H9 (cell line): Measurements from ENCODE around the gene IRS2. TPM values are rescaled to one million over a fixed set of nuclear protein-coding genes. Genes with fewer than 3 reads are reported as not detected.

ENCODE experiments used
- DNase-seq: peaks from one replicate; pipeline ENCODE4 v3.0.0-alpha.2; 2017
- H2AFZ ChIP-seq: one replicate; pipeline ENCODE4 v1.6.1; 2013; ENCODE audit warnings: mild to moderate bottlenecking, low read length, control low read depth, moderate library complexity
- H2AK5ac ChIP-seq: 2 replicates; pipeline ENCODE4 v1.6.1; 2013; ENCODE audit warnings: low read length, control low read depth, mixed read lengths; ENCODE audit not compliant: insufficient read length
- H2BK120ac ChIP-seq: one replicate; pipeline ENCODE4 v1.6.1; 2013; ENCODE audit warnings: low read depth, mild to moderate bottlenecking, low read length, control low read depth, inconsistent platforms; ENCODE audit not compliant: poor library complexity, severe bottlenecking
- H2BK12ac ChIP-seq: 2 replicates; pipeline ENCODE4 v1.6.1; 2013; ENCODE audit warnings: low read length, control low read depth, mixed read lengths, low read depth; ENCODE audit not compliant: insufficient read length
- H2BK15ac ChIP-seq: 2 replicates; pipeline ENCODE4 v1.6.1; 2013; ENCODE audit warnings: low read depth, low read length, control low read depth
- H2BK20ac ChIP-seq: one replicate; pipeline ENCODE4 v1.6.1; 2013; ENCODE audit warnings: low read depth, mild to moderate bottlenecking, low read length, control low read depth, inconsistent platforms; ENCODE audit not compliant: poor library complexity, severe bottlenecking
- H2BK5ac ChIP-seq: 2 replicates; pipeline ENCODE4 v1.6.1; 2013; ENCODE audit warnings: low read length, control low read depth, mixed read lengths; ENCODE audit not compliant: insufficient read length
- H3K14ac ChIP-seq: 2 replicates; pipeline ENCODE4 v1.6.1; 2013; ENCODE audit warnings: low read length, control low read depth; ENCODE audit not compliant: insufficient read depth
- H3K18ac ChIP-seq: 2 replicates; pipeline ENCODE4 v1.6.1; 2013; ENCODE audit warnings: low read depth, mild to moderate bottlenecking, mixed read lengths, low read length, control low read depth; ENCODE audit not compliant: insufficient read length
- H3K23ac ChIP-seq: 2 replicates; pipeline ENCODE4 v1.6.1; 2013; ENCODE audit warnings: low read length, control low read depth, mixed read lengths, low read depth; ENCODE audit not compliant: insufficient read length
- H3K23me2 ChIP-seq: 2 replicates; pipeline ENCODE4 v1.6.1; 2013; ENCODE audit warnings: low read depth, mild to moderate bottlenecking, mixed read lengths, low read length, control low read depth; ENCODE audit not compliant: insufficient read length, poor library complexity, severe bottlenecking
- H3K27ac ChIP-seq: 2 replicates; pipeline ENCODE4 v1.5.1; 2013; ENCODE audit warnings: low read length, control low read depth, mixed read lengths, low read depth; ENCODE audit not compliant: insufficient read length
- H3K27me3 ChIP-seq: 2 replicates; pipeline ENCODE4 v1.6.1; 2013; ENCODE audit warnings: low read length, control low read depth, inconsistent platforms; ENCODE audit not compliant: insufficient read depth
- H3K4ac ChIP-seq: 2 replicates; pipeline ENCODE4 v1.6.1; 2013; ENCODE audit warnings: low read depth, mild to moderate bottlenecking, control low read depth, inconsistent platforms, low read length, moderate library complexity
- H3K4me1 ChIP-seq: 2 replicates; pipeline ENCODE4 v1.6.1; 2013; ENCODE audit warnings: low read length, control low read depth, inconsistent platforms; ENCODE audit not compliant: insufficient read depth
- H3K4me2 ChIP-seq: 2 replicates; pipeline ENCODE4 v1.6.1; 2013; ENCODE audit warnings: low read length, control low read depth, mixed read lengths; ENCODE audit not compliant: insufficient read length, insufficient read depth
- H3K56ac ChIP-seq: 2 replicates; pipeline ENCODE4 v1.6.1; 2013; ENCODE audit warnings: low read depth, mild to moderate bottlenecking, mixed read lengths, low read length, control low read depth; ENCODE audit not compliant: insufficient read length
- H3K79me1 ChIP-seq: 2 replicates; pipeline ENCODE4 v1.6.1; 2013; ENCODE audit warnings: low read depth, mild to moderate bottlenecking, moderate library complexity, low read length, control low read depth, inconsistent platforms; ENCODE audit not compliant: insufficient read depth, poor library complexity, severe bottlenecking
- H3K79me2 ChIP-seq: 2 replicates; pipeline ENCODE4 v1.6.1; 2013; ENCODE audit warnings: low read length, control low read depth, inconsistent platforms; ENCODE audit not compliant: insufficient read depth
- H3K9ac ChIP-seq: 2 replicates; pipeline ENCODE4 v1.6.1; 2013; ENCODE audit warnings: low read length, control low read depth, mixed read lengths; ENCODE audit not compliant: insufficient read length; ENCODE audit errors: extremely low read depth
- H3K9me3 ChIP-seq: one replicate; pipeline ENCODE4 v1.6.1; 2013; ENCODE audit warnings: low read depth, low read length, inconsistent platforms; ENCODE audit not compliant: control insufficient read depth
- H3T11ph ChIP-seq: one replicate; pipeline ENCODE4 v1.6.1; 2013; ENCODE audit warnings: mild to moderate bottlenecking, low read length, control low read depth, inconsistent platforms
- H4K20me1 ChIP-seq: one replicate; pipeline ENCODE4 v1.6.1; 2013; ENCODE audit not compliant: control insufficient read depth, insufficient read length, insufficient read depth
- H4K5ac ChIP-seq: 2 replicates; pipeline ENCODE4 v1.6.1; 2013; ENCODE audit warnings: low read depth, mild to moderate bottlenecking, mixed read lengths, low read length, control low read depth; ENCODE audit not compliant: insufficient read length
- H4K8ac ChIP-seq: replicated peaks from 2 replicates; pipeline ENCODE4 v1.6.1; 2013; ENCODE audit warnings: low read length, control low read depth, mixed read lengths, low read depth; ENCODE audit not compliant: insufficient read length
- H4K91ac ChIP-seq: 2 replicates; pipeline ENCODE4 v1.6.1; 2013; ENCODE audit warnings: low read depth, mild to moderate bottlenecking, moderate library complexity, mixed read lengths, low read length, control low read depth; ENCODE audit not compliant: insufficient read length
- H3K27ac Mint-ChIP-seq, 3 experiments: 2 replicates in 2 of 3; 3 replicates in 1 of 3; pipeline ENCODE4 v1.8.0; 2020 to 2021; ENCODE audit warnings: mixed read lengths in 3 of 3, mild to moderate bottlenecking in 1 of 3, moderate library complexity in 1 of 3
- H3K27me3 Mint-ChIP-seq: 2 replicates; pipeline ENCODE4 v1.8.0; 2021; ENCODE audit warnings: low read depth, mild to moderate bottlenecking, moderate library complexity, mixed read lengths
- H3K36me3 Mint-ChIP-seq, 3 experiments: 2 replicates in 2 of 3; 3 replicates in 1 of 3; pipeline ENCODE4 v1.8.0; 2020 to 2021; ENCODE audit warnings: low read depth in 3 of 3, mixed read lengths in 3 of 3; ENCODE audit not compliant: insufficient read depth in 1 of 3
- H3K4me1 Mint-ChIP-seq, 2 experiments: 2 replicates each; pipeline ENCODE4 v1.8.0; 2020; ENCODE audit warnings: mixed read lengths in 2 of 2
- H3K4me3 Mint-ChIP-seq, 2 experiments: 2 replicates in 1 of 2; 3 replicates in 1 of 2; pipeline ENCODE4 v1.8.0; 2020 to 2021; ENCODE audit warnings: mild to moderate bottlenecking in 2 of 2, mixed read lengths in 2 of 2, moderate library complexity in 1 of 2
- H3K9me3 Mint-ChIP-seq, 2 experiments: 2 replicates in 1 of 2; 3 replicates in 1 of 2; pipeline ENCODE4 v1.8.0; 2020; ENCODE audit warnings: mild to moderate bottlenecking in 2 of 2, mixed read lengths in 2 of 2, moderate library complexity in 1 of 2
- WGBS: extraction: QIAGEN DNeasy Blood & Tissue Kit; methylation state at CpG from one replicate; pipeline ENCODE4 v1.1.7; 2013; ENCODE audit warnings: missing lambda C conversion rate, low lambda C conversion rate, mixed read lengths; ENCODE audit not compliant: insufficient read length; ENCODE audit errors: extremely low coverage; 5-methylcytosine and 5-hydroxymethylcytosine counted together
- total RNA-seq: library from RNA; stranded (reverse); gene quantifications from 2 replicates; pipeline ENCODE4 v1.2.1, GENCODE V29; 2021
- TF ChIP-seq, protein P1 (sequence below): fragments of 200-600 bp; sonication (generic); conservative IDR thresholded peaks from 3 replicates; pipeline ENCODE4 v1.8.0; 2021; ENCODE audit warnings: antibody characterized with exemption, mild to moderate bottlenecking

The IRS2 gene
- total RNA-seq, 1 experiment from 2014 or later = 10.1 TPM

GRCh38 chr13:109790942-109791605 is 4.7 kb upstream of the IRS2 start:
- H3K36me3 Mint-ChIP-seq = no peaks in the 10 kb centered on the region
- no CpG with 5 or more reads among the region's 7 CpGs for WGBS
- Histone ChIP-seq H3K27me3 (no peaks in the 10 kb centered on the region), H3K9ac (no peak overlapping the region), H3K9me3 (no peaks in the 10 kb centered on the region), H3K27ac (no peak overlapping the region), H3K18ac (no peak overlapping the region), H3K79me2 (no peaks in the 10 kb centered on the region), H3K14ac (no peak overlapping the region), H4K20me1 (no peaks in the 10 kb centered on the region), H3T11ph (no peak overlapping the region), H4K8ac (no peak overlapping the region), H4K5ac (no peak overlapping the region), H3K79me1 (no peaks in the 10 kb centered on the region), H2BK120ac (no peak overlapping the region), H2AFZ (no peak overlapping the region), H3K23me2 (peaks cover 5% of the 10 kb centered on the region), H3K56ac (no peak overlapping the region), H2AK5ac (no peak overlapping the region), H3K4me1 (no peaks in the 10 kb centered on the region; the same call in 1 of the 2 replicates), H2BK5ac (no peak overlapping the region), H3K4ac (no peak overlapping the region), H2BK20ac (no peak overlapping the region), H4K91ac (no peak overlapping the region), H3K4me2 (peak overlapping the region; percentile 8), H3K23ac (no peak overlapping the region), H2BK12ac (no peak overlapping the region), H2BK15ac (no peak overlapping the region)
- H3K27ac Mint-ChIP-seq = peak overlapping the region in 1 of 3 experiments; percentile 13; a peak in 1 of 7 replicates
- TF ChIP-seq, protein P1, sequence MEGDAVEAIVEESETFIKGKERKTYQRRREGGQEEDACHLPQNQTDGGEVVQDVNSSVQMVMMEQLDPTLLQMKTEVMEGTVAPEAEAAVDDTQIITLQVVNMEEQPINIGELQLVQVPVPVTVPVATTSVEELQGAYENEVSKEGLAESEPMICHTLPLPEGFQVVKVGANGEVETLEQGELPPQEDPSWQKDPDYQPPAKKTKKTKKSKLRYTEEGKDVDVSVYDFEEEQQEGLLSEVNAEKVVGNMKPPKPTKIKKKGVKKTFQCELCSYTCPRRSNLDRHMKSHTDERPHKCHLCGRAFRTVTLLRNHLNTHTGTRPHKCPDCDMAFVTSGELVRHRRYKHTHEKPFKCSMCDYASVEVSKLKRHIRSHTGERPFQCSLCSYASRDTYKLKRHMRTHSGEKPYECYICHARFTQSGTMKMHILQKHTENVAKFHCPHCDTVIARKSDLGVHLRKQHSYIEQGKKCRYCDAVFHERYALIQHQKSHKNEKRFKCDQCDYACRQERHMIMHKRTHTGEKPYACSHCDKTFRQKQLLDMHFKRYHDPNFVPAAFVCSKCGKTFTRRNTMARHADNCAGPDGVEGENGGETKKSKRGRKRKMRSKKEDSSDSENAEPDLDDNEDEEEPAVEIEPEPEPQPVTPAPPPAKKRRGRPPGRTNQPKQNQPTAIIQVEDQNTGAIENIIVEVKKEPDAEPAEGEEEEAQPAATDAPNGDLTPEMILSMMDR = peak; percentile 62
- no peak overlapping the region for H3K4me3 Mint-ChIP-seq
- H3K27me3 Mint-ChIP-seq = peaks cover 13% of the 10 kb centered on the region
- DNase-seq = peak; percentile 40
- H3K4me1 Mint-ChIP-seq = peaks cover 8 to 17% of the 10 kb centered on the region in 2 experiments
- no peaks in the 10 kb centered on the region for H3K9me3 Mint-ChIP-seq
